Neuronal stem cell (in vitro differentiated cells): ENCODE measurements around the gene WDR12.

ENCODE experiments used
- DNase-seq: peaks from one replicate; pipeline ENCODE4 v3.0.0-alpha.2; 2013; ENCODE audit warnings: low spot score
- H2AFZ ChIP-seq: one replicate; pipeline ENCODE4 v1.6.1; 2013; ENCODE audit warnings: mild to moderate bottlenecking, low read length, inconsistent platforms
- H2AK5ac ChIP-seq: 2 replicates; pipeline ENCODE4 v1.6.1; 2013; ENCODE audit warnings: low read depth, mild to moderate bottlenecking, inconsistent platforms, low read length, moderate library complexity, mixed read lengths
- H2BK120ac ChIP-seq: 2 replicates; pipeline ENCODE4 v1.6.1; 2013; ENCODE audit warnings: low read depth, mild to moderate bottlenecking, inconsistent platforms, low read length, moderate library complexity, mixed read lengths
- H2BK12ac ChIP-seq: one replicate; pipeline ENCODE4 v1.6.1; 2013; ENCODE audit warnings: low read length, inconsistent platforms
- H2BK15ac ChIP-seq: 2 replicates; pipeline ENCODE4 v1.6.1; 2013; ENCODE audit warnings: mild to moderate bottlenecking, low read length, inconsistent platforms, mixed read lengths
- H2BK5ac ChIP-seq: one replicate; pipeline ENCODE4 v1.6.1; 2013; ENCODE audit warnings: inconsistent platforms, mild to moderate bottlenecking, low read length, moderate library complexity
- H3K14ac ChIP-seq: one replicate; pipeline ENCODE4 v1.6.1; 2013; ENCODE audit warnings: low read length, inconsistent platforms
- H3K18ac ChIP-seq: 2 replicates; pipeline ENCODE4 v1.6.1; 2013; ENCODE audit warnings: low read length, inconsistent platforms
- H3K23ac ChIP-seq: 2 replicates; pipeline ENCODE4 v1.6.1; 2013; ENCODE audit warnings: low read depth, mild to moderate bottlenecking, mixed read lengths, low read length, inconsistent platforms; ENCODE audit not compliant: poor library complexity
- H3K27ac ChIP-seq: replicated peaks from 3 replicates; pipeline ENCODE4 v1.5.1; 2013; ENCODE audit warnings: low read length, inconsistent platforms
- H3K27me3 ChIP-seq, 3 experiments: 2 replicates each; pipeline ENCODE4 v1.6.1; 2013; ENCODE audit warnings: low read length in 3 of 3, mild to moderate bottlenecking in 2 of 3, inconsistent platforms in 1 of 3, low read depth in 1 of 3, mixed read lengths in 1 of 3, moderate library complexity in 1 of 3; ENCODE audit not compliant: control insufficient read depth in 3 of 3, insufficient read depth in 3 of 3
- H3K36me3 ChIP-seq, 2 donors: replicated peaks in 1 of 2; 2 replicates each; pipeline ENCODE4 v1.6.1; 2013; ENCODE audit warnings: low read length in 2 of 2; ENCODE audit not compliant: control insufficient read depth in 2 of 2, insufficient read depth in 2 of 2
- H3K4ac ChIP-seq: 2 replicates; pipeline ENCODE4 v1.6.1; 2013; ENCODE audit warnings: inconsistent platforms, mild to moderate bottlenecking, low read length, moderate library complexity
- H3K4me1 ChIP-seq, 2 donors: 1 replicate in 1 of 2; 2 replicates in 1 of 2; pipeline ENCODE4 v1.6.1; 2013; ENCODE audit warnings: low read length in 2 of 2, low read depth in 1 of 2; ENCODE audit not compliant: control insufficient read depth in 2 of 2, insufficient read depth in 1 of 2
- H3K4me2 ChIP-seq: one replicate; pipeline ENCODE4 v1.6.1; 2013; ENCODE audit warnings: mild to moderate bottlenecking, low read length, inconsistent platforms; ENCODE audit not compliant: insufficient read depth, poor library complexity, severe bottlenecking
- H3K4me3 ChIP-seq, 2 donors: 2 replicates each; pipeline ENCODE4 v1.5.1; 2013; ENCODE audit warnings: low read length in 2 of 2, mild to moderate bottlenecking in 2 of 2, inconsistent platforms in 1 of 2, moderate library complexity in 1 of 2
- H3K79me1 ChIP-seq: one replicate; pipeline ENCODE4 v1.6.1; 2013; ENCODE audit warnings: low read depth, mild to moderate bottlenecking, inconsistent platforms, low read length, moderate library complexity
- H3K9ac ChIP-seq: one replicate; pipeline ENCODE4 v1.6.1; 2013; ENCODE audit warnings: mild to moderate bottlenecking, low read depth, low read length, inconsistent platforms; ENCODE audit not compliant: poor library complexity
- H3K9me3 ChIP-seq, 2 donors: replicated peaks in 1 of 2; 2 replicates each; pipeline versions ENCODE3 to v1.6.1; 2013; ENCODE audit warnings: low read length in 2 of 2, mild to moderate bottlenecking in 2 of 2, inconsistent platforms in 1 of 2, low read depth in 1 of 2, mixed read lengths in 1 of 2, moderate library complexity in 1 of 2; ENCODE audit not compliant: control insufficient read depth in 2 of 2, insufficient read depth in 1 of 2
- H4K8ac ChIP-seq: one replicate; pipeline ENCODE4 v1.6.1; 2013; ENCODE audit warnings: low read depth, mild to moderate bottlenecking, inconsistent platforms, low read length, moderate library complexity
- H4K91ac ChIP-seq: one replicate; pipeline ENCODE4 v1.6.1; 2013; ENCODE audit warnings: low read length, low read depth, mild to moderate bottlenecking, inconsistent platforms; ENCODE audit not compliant: poor library complexity
- WGBS, 2 donors: extraction: QIAGEN DNeasy Blood & Tissue Kit; methylation state at CpG; one replicate each; pipeline ENCODE4 v1.1.7; 2013; ENCODE audit warnings: missing lambda C conversion rate in 2 of 2, mixed read lengths in 1 of 2; ENCODE audit not compliant: insufficient read length in 2 of 2, insufficient replicate concordance in 1 of 2; ENCODE audit errors: extremely low coverage in 2 of 2; 5-methylcytosine and 5-hydroxymethylcytosine counted together

Gene WDR12

DNA sequence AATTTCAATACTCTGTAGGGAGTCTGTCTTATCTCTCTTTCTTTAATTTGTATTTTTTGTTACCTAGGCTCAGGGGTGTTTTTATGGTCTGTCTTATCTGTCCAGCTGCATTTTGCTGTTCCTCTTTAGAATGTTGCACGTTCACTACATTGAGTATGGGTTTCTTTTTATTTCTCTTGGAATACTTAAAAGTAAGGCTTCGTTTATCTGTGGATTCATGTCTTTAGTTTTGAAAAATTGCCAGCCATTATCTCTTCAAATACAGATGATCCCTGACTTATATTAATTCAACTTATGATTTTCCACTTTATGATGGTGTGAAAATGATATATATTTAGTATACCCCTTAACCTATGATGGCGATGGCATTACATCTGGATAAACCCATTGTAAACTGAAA is 27.5 kb upstream of the WDR12 start:
- Histone ChIP-seq H3K14ac (no peak overlapping the region), H3K18ac (no peak overlapping the region), H3K79me1 (no peaks in the 10 kb centered on the region), H2AK5ac (no peak overlapping the region), H3K27ac (no peak overlapping the region), H3K4ac (no peak overlapping the region), H2BK120ac (no peak overlapping the region), H3K23ac (no peak overlapping the region), H3K4me1 (peaks cover 0 to 2% of the 10 kb centered on the region in 2 donors), H3K9ac (no peak overlapping the region), H3K9me3 (no peaks in the 10 kb centered on the region), H3K36me3 (peaks cover 0 to 10% of the 10 kb centered on the region in 2 donors), H2BK12ac (no peak overlapping the region), H4K91ac (no peak overlapping the region), H3K4me3 (no peak overlapping the region), H2BK5ac (no peak overlapping the region), H4K8ac (no peak overlapping the region), H2AFZ (no peak overlapping the region), H2BK15ac (no peak overlapping the region), H3K27me3 (no peaks in the 10 kb centered on the region), H3K4me2 (no peak overlapping the region)
- no CpG with 5 or more reads among the region's 3 CpGs for WGBS, 2 donors
- no peak for DNase-seq

DNA sequence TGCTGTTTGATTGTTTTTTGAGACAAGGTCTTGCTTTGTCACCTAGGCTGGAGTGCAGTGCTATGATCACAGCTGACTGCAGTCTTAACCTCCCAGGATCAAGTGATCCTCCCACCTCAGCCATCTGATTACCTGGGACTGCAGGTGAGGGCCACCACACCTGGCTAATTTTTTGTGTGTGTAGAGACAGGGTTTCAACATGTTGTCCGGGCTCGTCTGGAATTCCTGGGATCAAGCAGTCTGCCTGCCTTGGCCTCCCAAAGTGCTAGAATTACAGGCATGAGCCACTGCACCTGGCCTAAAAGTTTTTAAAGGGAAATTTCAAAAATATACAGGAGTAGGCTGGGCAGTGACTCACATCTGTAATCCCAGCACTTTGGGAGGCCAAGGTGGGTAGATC is 23.0 kb upstream of the WDR12 start:
- Histone ChIP-seq H3K27me3 (no peaks in the 10 kb centered on the region), H2AK5ac (no peak overlapping the region), H2AFZ (no peak overlapping the region), H3K4me2 (no peak overlapping the region), H3K27ac (no peak overlapping the region), H4K8ac (no peak overlapping the region), H2BK15ac (no peak overlapping the region), H3K4ac (no peak overlapping the region), H3K4me1 (no peaks in the 10 kb centered on the region), H3K23ac (no peak overlapping the region), H2BK12ac (no peak overlapping the region), H3K79me1 (no peaks in the 10 kb centered on the region), H3K9ac (no peak overlapping the region), H3K9me3 (no peaks in the 10 kb centered on the region), H3K4me3 (no peak overlapping the region), H3K14ac (no peak overlapping the region), H2BK120ac (no peak overlapping the region), H3K18ac (no peak overlapping the region), H4K91ac (no peak overlapping the region), H3K36me3 (peaks cover 0 to 14% of the 10 kb centered on the region in 2 donors), H2BK5ac (no peak overlapping the region)
- WGBS, 2 donors, result no CpG with 5 or more reads among the region's 2 CpGs
- no peak for DNase-seq

DNA sequence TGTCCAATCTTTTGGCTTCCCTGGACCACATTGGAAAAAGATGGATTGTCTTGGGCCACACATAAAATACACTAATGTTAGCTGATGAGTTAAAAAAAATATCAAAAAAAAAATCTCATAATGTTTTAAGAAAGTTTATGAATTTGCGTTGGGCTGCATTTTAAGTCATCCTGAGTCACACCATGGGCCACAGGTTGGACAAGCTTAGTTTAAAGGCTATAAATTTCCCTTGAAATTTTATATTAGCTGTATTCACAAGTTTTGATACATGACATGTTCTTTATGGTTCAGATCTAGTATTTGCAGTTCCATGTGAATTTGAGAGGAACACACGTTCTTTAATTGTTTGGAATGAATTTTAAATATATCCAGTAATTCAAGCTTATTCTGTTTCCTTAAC is 22.5 kb upstream of the WDR12 start:
- DNase-seq, result no peak

DNA sequence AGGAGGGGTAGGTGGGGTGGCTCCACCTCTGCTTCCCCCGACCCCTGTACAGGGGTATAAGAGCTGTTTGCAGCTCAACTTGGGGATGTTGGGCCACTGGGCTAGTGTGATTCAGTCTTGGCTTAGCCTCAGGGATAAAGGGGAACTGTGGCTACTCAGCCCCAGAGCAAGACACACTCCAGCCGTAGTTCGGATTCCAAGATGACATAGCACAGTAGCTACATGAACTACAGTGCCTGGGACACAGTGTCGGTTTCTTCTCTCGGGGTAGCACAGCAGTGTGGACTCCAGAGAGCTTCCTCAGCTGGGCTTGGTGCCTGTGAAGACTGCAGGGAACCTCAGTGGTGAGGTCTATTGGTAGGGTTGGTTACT is 21.7 kb upstream of the WDR12 start:
- WGBS, 2 donors, result no CpG with 5 or more reads among the region's 5 CpGs

More for the DNA sequence above, 22.5 kb upstream of the WDR12 start:
- Histone ChIP-seq H2AK5ac (no peak overlapping the region), H3K14ac (no peak overlapping the region), H2BK12ac (no peak overlapping the region), H4K8ac (no peak overlapping the region), H3K4me3 (no peak overlapping the region), H3K79me1 (no peaks in the 10 kb centered on the region), H3K23ac (no peak overlapping the region), H3K27me3 (no peaks in the 10 kb centered on the region), H3K36me3 (peaks cover 0 to 14% of the 10 kb centered on the region in 2 donors), H2BK120ac (no peak overlapping the region), H3K4me1 (no peaks in the 10 kb centered on the region), H3K4me2 (no peak overlapping the region), H2BK5ac (no peak overlapping the region), H2BK15ac (no peak overlapping the region), H3K18ac (no peak overlapping the region), H3K27ac (no peak overlapping the region), H3K9me3 (no peaks in the 10 kb centered on the region), H2AFZ (no peak overlapping the region), H4K91ac (no peak overlapping the region), H3K4ac (no peak overlapping the region), H3K9ac (no peak overlapping the region)
- WGBS, 2 donors, result no CpG with 5 or more reads among the region's 2 CpGs

More for the DNA sequence above, 21.7 kb upstream of the WDR12 start:
- Histone ChIP-seq H3K36me3 (peaks cover 0 to 14% of the 10 kb centered on the region in 2 donors), H4K8ac (no peak overlapping the region), H3K9ac (no peak overlapping the region), H4K91ac (no peak overlapping the region), H3K79me1 (no peaks in the 10 kb centered on the region), H3K14ac (no peak overlapping the region), H2AFZ (no peak overlapping the region), H3K4ac (no peak overlapping the region), H3K23ac (no peak overlapping the region), H3K18ac (no peak overlapping the region), H2AK5ac (no peak overlapping the region), H3K4me3 (no peak overlapping the region), H2BK15ac (no peak overlapping the region), H2BK12ac (no peak overlapping the region), H3K27ac (no peak overlapping the region), H3K9me3 (no peaks in the 10 kb centered on the region), H2BK5ac (no peak overlapping the region), H2BK120ac (no peak overlapping the region), H3K27me3 (no peaks in the 10 kb centered on the region), H3K4me1 (no peaks in the 10 kb centered on the region), H3K4me2 (no peak overlapping the region)
- DNase-seq, result no peak
